K562 (cell line): ENCODE measurements around the gene CBLL1. TPM values are rescaled to one million over a fixed set of nuclear protein-coding genes. Genes with fewer than 3 reads are reported as not detected.

ENCODE experiments used
- C11orf30 ChIP-seq: fragments of 450-650 bp; IDR thresholded peaks from 2 replicates; pipeline ENCODE4 v1.6.1; 2016; ENCODE audit warnings: low read depth, mild to moderate bottlenecking
- CTBP1 ChIP-seq: fragments of 450-650 bp; IDR thresholded peaks from 2 replicates; pipeline ENCODE4 v1.6.1; 2016; ENCODE audit warnings: borderline replicate concordance
- DPF2 ChIP-seq: fragments of 450-650 bp; IDR thresholded peaks from 2 replicates; pipeline ENCODE4 v1.6.1; 2016
- FOXA3 ChIP-seq, 2 experiments: fragments of 450-650 bp in 1 of 2; sonication (generic) in 1 of 2; formaldehyde crosslinking; IDR thresholded peaks in 1 of 2; conservative IDR thresholded peaks in 1 of 2; 2 replicates each; pipeline versions ENCODE4 v1.4.0 to v1.8.0; 2020 to 2022; ENCODE audit warnings: mild to moderate bottlenecking in 2 of 2, missing genetic modification reagents in 1 of 2
- HDAC2 ChIP-seq: fragments of 450-650 bp; IDR thresholded peaks from 2 replicates; pipeline ENCODE4 v1.6.1; 2016; ENCODE audit warnings: mild to moderate bottlenecking
- HEY1 ChIP-seq: fragments of 250-450 bp; sonication (Bioruptor Pico); IDR thresholded peaks from 2 replicates; pipeline ENCODE4 v1.5.0; 2020; ENCODE audit warnings: mild to moderate bottlenecking, moderate library complexity, borderline replicate concordance
- HOMEZ ChIP-seq: fragments of 250-450 bp; sonication (Bioruptor Pico); IDR thresholded peaks from 2 replicates; pipeline ENCODE4 v1.4.0; 2020; ENCODE audit warnings: mild to moderate bottlenecking, moderate library complexity
- KDM1A ChIP-seq, 2 experiments: fragments of 450-650 bp; IDR thresholded peaks; 2 replicates each; pipeline ENCODE4 v1.6.1; 2016; ENCODE audit warnings: mild to moderate bottlenecking in 2 of 2
- MCM7 ChIP-seq, 2 experiments: fragments of 450-650 bp; IDR thresholded peaks; 2 replicates each; pipeline ENCODE4 v1.6.1; 2016 to 2018
- MEIS2 ChIP-seq: fragments of 450-650 bp; IDR thresholded peaks from 2 replicates; pipeline ENCODE4 v1.6.1; 2014; ENCODE audit warnings: mild to moderate bottlenecking; ENCODE audit not compliant: partially characterized antibody
- MYBL2 ChIP-seq, 2 experiments: fragments of 450-650 bp in 1 of 2; sonication (generic) in 1 of 2; formaldehyde crosslinking in 1 of 2; IDR thresholded peaks; 2 replicates each; pipeline versions ENCODE4 v1.6.1 to v1.8.1; 2017 to 2022; ENCODE audit warnings: borderline replicate concordance in 1 of 2, inconsistent platforms in 1 of 2, low read depth in 1 of 2, mild to moderate bottlenecking in 1 of 2, missing genetic modification reagents in 1 of 2, moderate library complexity in 1 of 2
- NFIC ChIP-seq: fragments of 450-650 bp; IDR thresholded peaks from 2 replicates; pipeline ENCODE4 v1.6.1; 2017; ENCODE audit warnings: mild to moderate bottlenecking, inconsistent platforms
- PHF20 ChIP-seq: fragments of 450-650 bp; IDR thresholded peaks from 2 replicates; pipeline ENCODE4 v1.6.1; 2018; ENCODE audit not compliant: partially characterized antibody
- SMAD3 ChIP-seq: fragments of 450-650 bp; formaldehyde crosslinking; conservative IDR thresholded peaks from 2 replicates; pipeline ENCODE4 v1.4.0; 2020; ENCODE audit warnings: mild to moderate bottlenecking
- SMARCA4 ChIP-seq: fragments of 450-650 bp; IDR thresholded peaks from 2 replicates; pipeline ENCODE4 v1.6.1; 2016
- TAF15 ChIP-seq: fragments of 200-400 bp; formaldehyde crosslinking; IDR thresholded peaks from 2 replicates; pipeline ENCODE4 v1.6.1; 2017; ENCODE audit warnings: mild to moderate bottlenecking, low read depth, low read length, moderate library complexity
- TGIF2 ChIP-seq: sonication (generic); formaldehyde crosslinking; IDR thresholded peaks from 2 replicates; pipeline ENCODE4 v1.8.1; 2022; ENCODE audit warnings: mild to moderate bottlenecking, missing genetic modification reagents, moderate library complexity
- ZBTB17 ChIP-seq: fragments of 450-650 bp; formaldehyde crosslinking; IDR thresholded peaks from 2 replicates; pipeline ENCODE4 v1.4.0; 2020; ENCODE audit warnings: mild to moderate bottlenecking
- ZNF121 ChIP-seq: sonication (generic); formaldehyde crosslinking; conservative IDR thresholded peaks from 2 replicates; pipeline ENCODE4 v1.8.0; 2022; ENCODE audit warnings: missing genetic modification reagents
- ZNF24 ChIP-seq: fragments of 450-650 bp; IDR thresholded peaks from 2 replicates; pipeline ENCODE4 v1.6.1; 2016
- ZNF347 ChIP-seq: fragments of 450-650 bp; formaldehyde crosslinking; IDR thresholded peaks from 2 replicates; pipeline ENCODE4 v1.4.0; 2020; ENCODE audit warnings: low read depth, mild to moderate bottlenecking, moderate library complexity
- ZNF561 ChIP-seq: fragments of 450-650 bp; formaldehyde crosslinking; conservative IDR thresholded peaks from 2 replicates; pipeline ENCODE4 v1.4.0; 2020; ENCODE audit warnings: mild to moderate bottlenecking, moderate library complexity
- ZSCAN29 ChIP-seq: fragments of 450-650 bp; IDR thresholded peaks from 2 replicates; pipeline ENCODE4 v1.6.1; 2017
- polyA plus RNA-seq, 8 experiments: library from polyadenylated mRNA; depleted of rRNA in 4 of 8; stranded (reverse) in 5 of 8; unstranded in 3 of 8; fragments of >200 nt; fragmentation: Nextera tagmentation in 2 of 8; fragmentation: Illumina TruSeq in 1 of 8; extraction: Ambion mirVana in 2 of 8; extraction: Trizol in 1 of 8; gene quantifications; 2 replicates each; pipeline versions ENCODE4 v1.2.1 to v1.2.3, GENCODE V29; 2011 to 2014; ENCODE audit warnings: inconsistent platforms in 1 of 8, missing spikeins in 1 of 8
- total RNA-seq, 7 experiments: library from RNA; depleted of rRNA in 6 of 7; stranded (reverse); fragments of >200 nt in 6 of 7; fragmentation: Illumina TruSeq in 2 of 7; extraction: Trizol in 2 of 7; gene quantifications; 2 replicates each; pipeline versions ENCODE4 v1.2.1 to v1.2.3, GENCODE V29; 2011 to 2021; ENCODE audit warnings: low replicate concordance in 1 of 7
- TF ChIP-seq, protein P1 (sequence below): fragments of 450-650 bp; conservative IDR thresholded peaks from 2 replicates; pipeline ENCODE4 v1.6.1; 2016; ENCODE audit warnings: missing genetic modification characterization, low read depth, mild to moderate bottlenecking, missing compliant biosample characterization, moderate library complexity

Gene CBLL1
- total and polyA plus RNA-seq, 9 of the 15 experiments (the other 6 are each of a cell fraction or from before 2014, with no cell fraction given): 14.7 to 67.9 (median 35.4) TPM

DNA sequence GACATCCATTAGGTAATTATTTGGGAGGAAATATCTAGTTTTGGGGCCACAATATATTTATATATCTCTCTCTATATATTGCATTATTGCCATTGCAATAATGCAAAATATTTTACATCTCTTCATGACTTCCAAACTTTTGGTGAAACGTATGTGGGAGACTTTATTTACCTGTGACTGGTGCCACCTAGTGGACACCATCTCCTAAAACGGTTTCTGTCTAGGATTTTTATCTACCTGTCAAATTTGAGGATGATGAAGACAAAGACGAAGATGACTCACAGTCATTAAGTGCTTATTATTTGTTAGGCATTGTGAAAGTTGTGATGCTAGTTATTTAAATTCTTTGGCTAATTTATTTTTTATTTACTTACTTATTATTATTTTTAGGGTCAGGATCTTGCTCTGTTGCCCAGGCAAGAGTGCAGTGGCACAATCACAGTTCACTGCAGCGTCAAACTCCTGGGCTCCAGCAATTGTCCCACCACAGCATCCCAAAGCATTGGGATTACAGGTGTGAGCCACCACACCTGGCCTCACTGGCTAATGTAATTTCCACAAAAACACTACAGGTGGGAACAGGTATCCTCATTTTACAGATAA lies 18.7 kb upstream of the CBLL1 start (continued):
- TF ChIP-seq ZNF24 (0 out of 2 replicates have a peak, but pooled peaks have one; percentile 34), HOMEZ (CRISPR knock-in tag) (no peak), HDAC2 (no peak), PHF20 (no peak), ZBTB17 (CRISPR knock-in tag) (no peak), ZNF347 (CRISPR knock-in tag) (no peak), CTBP1 (0 out of 2 replicates have a peak, but pooled peaks have one; percentile 62), SMARCA4 (no peak), NFIC (no peak), FOXA3 (CRISPR knock-in tag; conservative IDR thresholded peaks at IDR 0.05 in 1 of 2, IDR thresholded peaks at IDR 0.05 in 1 of 2) (0 out of 4 replicates have a peak, but pooled peaks of 1 of the 2 experiments have one; percentile 12), MEIS2 (peak; percentile 76), DPF2 (peak; percentile 14; the same call in 1 of the 2 replicates), MYBL2 (IDR thresholded peaks at IDR 0.05; ENCODE audit: low read depth) (no peak), MYBL2 (CRISPR knock-in tag; IDR thresholded peaks at IDR 0.05; ENCODE audit: borderline replicate concordance) (no peak), C11orf30 (no peak), TGIF2 (no peak), ZSCAN29 (no peak), MCM7 (IDR thresholded peaks at IDR 0.05) (no peak), HEY1 (CRISPR knock-in tag) (no peak), TAF15 (no peak), KDM1A (IDR thresholded peaks at IDR 0.05) (no peak), SMAD3 (CRISPR knock-in tag) (0 out of 2 replicates have a peak, but pooled peaks have one; percentile 31), ZNF561 (CRISPR knock-in tag) (no peak), ZNF121 (CRISPR knock-in tag) (peak; percentile 84)
- TF ChIP-seq, protein P1, sequence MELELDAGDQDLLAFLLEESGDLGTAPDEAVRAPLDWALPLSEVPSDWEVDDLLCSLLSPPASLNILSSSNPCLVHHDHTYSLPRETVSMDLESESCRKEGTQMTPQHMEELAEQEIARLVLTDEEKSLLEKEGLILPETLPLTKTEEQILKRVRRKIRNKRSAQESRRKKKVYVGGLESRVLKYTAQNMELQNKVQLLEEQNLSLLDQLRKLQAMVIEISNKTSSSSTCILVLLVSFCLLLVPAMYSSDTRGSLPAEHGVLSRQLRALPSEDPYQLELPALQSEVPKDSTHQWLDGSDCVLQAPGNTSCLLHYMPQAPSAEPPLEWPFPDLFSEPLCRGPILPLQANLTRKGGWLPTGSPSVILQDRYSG (tag): no peak
